ENCODE data around the gene UCHL1. TPM values are rescaled to one million over a fixed set of nuclear protein-coding genes. Genes with fewer than 3 reads are reported as not detected.

Gene UCHL1
- total RNA-seq, 1 experiment from 2014 or later = 0.54 TPM

DNA sequence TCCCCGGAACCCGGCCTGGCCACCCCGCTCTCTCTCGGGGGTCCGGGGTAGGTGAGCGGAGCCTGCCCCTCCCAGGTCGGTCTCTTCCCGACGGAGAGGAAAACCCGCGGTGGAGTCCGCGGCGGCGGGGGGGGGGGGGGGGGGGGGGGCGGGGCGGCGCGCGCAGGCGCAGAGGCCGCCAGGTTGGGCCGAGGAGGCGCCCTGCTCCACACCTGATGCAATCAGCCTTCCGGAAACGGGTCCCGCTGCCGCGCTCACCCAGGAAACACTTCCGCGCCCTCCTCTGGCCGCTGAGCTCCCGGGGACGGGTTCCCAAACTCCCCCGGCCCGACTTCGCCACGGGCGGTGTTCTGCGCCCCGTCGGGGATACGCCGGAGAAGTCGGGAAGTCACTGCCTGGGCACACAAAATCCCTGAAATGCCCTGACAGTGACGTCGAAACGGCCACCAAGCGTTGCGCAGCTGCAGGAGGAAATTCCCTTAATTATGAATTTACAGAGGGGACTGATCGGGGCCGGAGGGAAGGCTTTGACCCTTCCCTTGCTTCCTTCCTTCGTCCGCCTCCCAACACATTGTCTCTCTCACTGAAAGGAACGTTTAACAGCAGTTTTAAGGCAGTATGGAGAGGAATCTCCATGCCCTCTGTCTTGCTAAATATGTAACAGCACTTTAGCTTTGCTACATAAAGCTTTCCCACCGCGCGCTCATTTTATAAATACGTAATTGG lies 40.3 kb upstream of the UCHL1 start (continued):
- TF ChIP-seq, protein P1, sequence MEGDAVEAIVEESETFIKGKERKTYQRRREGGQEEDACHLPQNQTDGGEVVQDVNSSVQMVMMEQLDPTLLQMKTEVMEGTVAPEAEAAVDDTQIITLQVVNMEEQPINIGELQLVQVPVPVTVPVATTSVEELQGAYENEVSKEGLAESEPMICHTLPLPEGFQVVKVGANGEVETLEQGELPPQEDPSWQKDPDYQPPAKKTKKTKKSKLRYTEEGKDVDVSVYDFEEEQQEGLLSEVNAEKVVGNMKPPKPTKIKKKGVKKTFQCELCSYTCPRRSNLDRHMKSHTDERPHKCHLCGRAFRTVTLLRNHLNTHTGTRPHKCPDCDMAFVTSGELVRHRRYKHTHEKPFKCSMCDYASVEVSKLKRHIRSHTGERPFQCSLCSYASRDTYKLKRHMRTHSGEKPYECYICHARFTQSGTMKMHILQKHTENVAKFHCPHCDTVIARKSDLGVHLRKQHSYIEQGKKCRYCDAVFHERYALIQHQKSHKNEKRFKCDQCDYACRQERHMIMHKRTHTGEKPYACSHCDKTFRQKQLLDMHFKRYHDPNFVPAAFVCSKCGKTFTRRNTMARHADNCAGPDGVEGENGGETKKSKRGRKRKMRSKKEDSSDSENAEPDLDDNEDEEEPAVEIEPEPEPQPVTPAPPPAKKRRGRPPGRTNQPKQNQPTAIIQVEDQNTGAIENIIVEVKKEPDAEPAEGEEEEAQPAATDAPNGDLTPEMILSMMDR (IDR thresholded peaks at IDR 0.05 in 2 of 3, conservative IDR thresholded peaks at IDR 0.05 in 1 of 3; ENCODE audit: borderline replicate concordance in 1 of 3, insufficient read depth in 1 of 3, low read depth in 2 of 3, low read length in 2 of 3) = peak in 1 of 3 experiments; percentile 27; a peak in 2 of 6 replicates

DNA sequence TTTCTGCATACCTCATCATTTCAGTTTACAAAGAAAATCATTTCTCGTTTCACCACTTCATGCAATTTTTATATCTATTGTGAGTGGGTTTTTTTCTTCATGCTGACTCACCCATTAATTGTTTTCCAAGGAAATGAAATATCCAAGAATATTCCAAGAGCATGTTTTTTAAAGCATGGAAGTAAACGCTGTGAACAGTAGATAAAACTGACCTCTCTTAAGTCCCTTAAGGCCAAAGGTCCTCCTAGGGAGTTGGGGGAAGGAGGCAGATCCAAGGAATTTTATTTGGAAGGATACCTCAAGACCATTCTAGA lies 39.8 kb upstream of the UCHL1 start:
- peaks cover 21% of the 10 kb centered on the region for H3K79me2 ChIP-seq (ENCODE audit: insufficient read depth, low read length)
- peak overlapping the region; percentile 80 for H3K27ac ChIP-seq (ENCODE audit: low read depth, low read length)
- CTCF ChIA-PET = interaction anchor here (0.7 to 2.0 kb wide), 7 partner anchors 42 to 445 kb away, joined by 3 to 11 read pairs (median 4); no protein-coding TSS in a partner anchor
- no peaks in the 10 kb centered on the region for H3K9me3 ChIP-seq (ENCODE audit: control insufficient read depth in 1 of 2, insufficient read depth in 1 of 2, low read depth in 1 of 2, low read length in 2 of 2)
- no TSS peak for BruUV-seq (replicated peaks)
- peak overlapping the region; percentile 66 for H3K9ac ChIP-seq (ENCODE audit: low read length)
- ATAC-seq = no peak
- H3K9me2 ChIP-seq (ENCODE audit: insufficient read depth) = no peaks in the 10 kb centered on the region
- RAD21 ChIA-PET (ENCODE audit: low non-redundant PET in 1 of 2, low total read pairs in 2 of 2, uncharacterized antibody in 2 of 2, unreplicated experiment in 2 of 2) = interaction anchor here in 1 of 2 experiments (0.7 kb wide), 1 partner anchor 12 kb away, joined by 4 read pairs; no protein-coding TSS in a partner anchor
- H3K27me3 ChIP-seq (ENCODE audit: insufficient read depth, low read length) = no peaks in the 10 kb centered on the region
- intact Hi-C loops (cut with micrococcal nuclease) = loop anchor here (10.0 kb wide), 1 partner anchor 482 kb away; no protein-coding TSS in a partner anchor
- no peaks in the 10 kb centered on the region for H3K36me3 ChIP-seq (ENCODE audit: control insufficient read depth in 1 of 2, insufficient read depth in 2 of 2, low read length in 2 of 2)
- POLR2A ChIA-PET = interaction anchor here (1.1 to 1.9 kb wide), 3 partner anchors 12 to 311 kb away, joined by 4 to 6 read pairs (median 5); no protein-coding TSS in a partner anchor
- TF ChIP-seq TCF7L2 (IDR thresholded peaks at IDR 0.05; ENCODE audit: borderline replicate concordance, extremely low read depth, insufficient read depth, insufficient read length) = no peak
- no peak for TF ChIP-seq EGR1 (IDR thresholded peaks at IDR 0.05; ENCODE audit: low read depth)
- TF ChIP-seq SP1 (IDR thresholded peaks at IDR 0.05; ENCODE audit: low read depth) = no peak
- no peak for TF ChIP-seq CEBPB (IDR thresholded peaks at IDR 0.05; ENCODE audit: low read depth)
- no peak for TF ChIP-seq POLR2A (IDR thresholded peaks at IDR 0.05; ENCODE audit: borderline replicate concordance, extremely low read depth, insufficient read depth, insufficient read length)
- no peak for TF ChIP-seq FOSL1 (IDR thresholded peaks at IDR 0.05; ENCODE audit: low read depth)
- TF ChIP-seq RAD21 (IDR thresholded peaks at IDR 0.05; ENCODE audit: low read depth) = no peak
- TF ChIP-seq, protein P2, sequence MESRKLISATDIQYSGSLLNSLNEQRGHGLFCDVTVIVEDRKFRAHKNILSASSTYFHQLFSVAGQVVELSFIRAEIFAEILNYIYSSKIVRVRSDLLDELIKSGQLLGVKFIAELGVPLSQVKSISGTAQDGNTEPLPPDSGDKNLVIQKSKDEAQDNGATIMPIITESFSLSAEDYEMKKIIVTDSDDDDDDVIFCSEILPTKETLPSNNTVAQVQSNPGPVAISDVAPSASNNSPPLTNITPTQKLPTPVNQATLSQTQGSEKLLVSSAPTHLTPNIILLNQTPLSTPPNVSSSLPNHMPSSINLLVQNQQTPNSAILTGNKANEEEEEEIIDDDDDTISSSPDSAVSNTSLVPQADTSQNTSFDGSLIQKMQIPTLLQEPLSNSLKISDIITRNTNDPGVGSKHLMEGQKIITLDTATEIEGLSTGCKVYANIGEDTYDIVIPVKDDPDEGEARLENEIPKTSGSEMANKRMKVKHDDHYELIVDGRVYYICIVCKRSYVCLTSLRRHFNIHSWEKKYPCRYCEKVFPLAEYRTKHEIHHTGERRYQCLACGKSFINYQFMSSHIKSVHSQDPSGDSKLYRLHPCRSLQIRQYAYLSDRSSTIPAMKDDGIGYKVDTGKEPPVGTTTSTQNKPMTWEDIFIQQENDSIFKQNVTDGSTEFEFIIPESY (IDR thresholded peaks at IDR 0.05; ENCODE audit: extremely low read depth, insufficient replicate concordance, low read length) = no peak
- TF ChIP-seq, protein P3, sequence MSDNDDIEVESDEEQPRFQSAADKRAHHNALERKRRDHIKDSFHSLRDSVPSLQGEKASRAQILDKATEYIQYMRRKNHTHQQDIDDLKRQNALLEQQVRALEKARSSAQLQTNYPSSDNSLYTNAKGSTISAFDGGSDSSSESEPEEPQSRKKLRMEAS (IDR thresholded peaks at IDR 0.05) = no peak
- H2AFZ ChIP-seq (ENCODE audit: low read depth, low read length, poor library complexity, severe bottlenecking) = peak overlapping the region; percentile 72
- peak overlapping the region; percentile 57 to 80 for H3K4me3 ChIP-seq (replicated peaks in 1 of 2; ENCODE audit: low read depth in 1 of 2, low read length in 2 of 2)
- peak overlapping the region; percentile 71 for H3K4me2 ChIP-seq (ENCODE audit: low read length)
- peaks cover 24 to 39% of the 10 kb centered on the region in 2 experiments for H3K4me1 ChIP-seq (ENCODE audit: control insufficient read depth in 1 of 2, insufficient read depth in 2 of 2, low read length in 2 of 2)
- H4K20me1 ChIP-seq (ENCODE audit: insufficient read depth) = no peaks in the 10 kb centered on the region
- no peak for DNase-seq (ENCODE audit: low read depth, low spot score)
